GM18511 (cell line): ENCODE data around the gene ZNF516.

Experiments used
- ATAC-seq: cut with Tn5 transposase; IDR thresholded peaks from one replicate; pipeline ENCODE4 v1.9.1; 2021; ENCODE audit warnings: mild to moderate bottlenecking, moderate library complexity; ENCODE audit not compliant: unreplicated experiment

ZNF516 gene

DNA sequence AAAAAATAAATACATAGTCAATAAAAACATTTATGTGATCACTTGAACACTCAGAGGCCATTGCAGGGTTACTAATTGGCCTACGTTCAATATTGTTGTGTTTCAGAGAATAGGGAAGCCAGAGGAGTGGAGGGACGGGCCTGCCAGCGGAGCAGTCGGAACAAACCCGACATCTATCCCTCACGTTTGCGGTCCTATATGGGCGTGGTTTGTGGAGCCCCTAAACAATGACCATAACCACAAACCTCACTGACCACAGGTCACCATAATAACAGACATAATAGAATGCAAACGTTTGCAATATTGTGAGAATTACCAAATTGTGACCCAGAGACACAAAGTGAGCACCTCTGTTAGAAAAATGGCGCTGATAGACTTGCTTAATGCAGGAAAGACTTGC, 19.5 kb upstream of the ZNF516 start:
- ATAC-seq: no peak

DNA sequence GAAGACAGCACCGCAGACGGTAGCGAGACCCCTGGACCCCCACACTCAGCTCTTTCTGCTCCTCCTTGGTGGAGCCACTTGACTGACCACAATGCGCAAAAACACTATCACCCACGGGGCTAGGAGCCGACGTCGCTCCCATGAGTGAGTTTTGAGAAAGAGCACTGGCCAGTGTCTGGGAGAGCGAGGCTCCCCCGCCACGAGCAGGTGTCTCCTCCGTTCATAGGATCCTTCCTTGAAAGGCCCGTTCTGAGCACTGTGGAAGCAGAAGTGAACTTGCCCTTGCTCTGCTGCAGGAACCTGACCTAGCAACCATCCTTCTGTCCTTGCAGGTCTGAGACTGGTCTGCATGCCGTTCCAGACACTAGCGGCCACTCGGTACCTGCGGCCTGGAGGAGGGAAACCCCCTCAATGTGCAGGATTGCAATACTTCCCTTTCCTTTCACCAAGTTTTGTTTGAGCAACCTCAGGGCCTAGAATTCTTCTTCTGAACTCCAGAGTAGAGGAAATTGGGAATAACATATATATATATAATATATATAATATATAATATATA, 12.9 kb upstream of the ZNF516 start:
- ATAC-seq: no peak

DNA sequence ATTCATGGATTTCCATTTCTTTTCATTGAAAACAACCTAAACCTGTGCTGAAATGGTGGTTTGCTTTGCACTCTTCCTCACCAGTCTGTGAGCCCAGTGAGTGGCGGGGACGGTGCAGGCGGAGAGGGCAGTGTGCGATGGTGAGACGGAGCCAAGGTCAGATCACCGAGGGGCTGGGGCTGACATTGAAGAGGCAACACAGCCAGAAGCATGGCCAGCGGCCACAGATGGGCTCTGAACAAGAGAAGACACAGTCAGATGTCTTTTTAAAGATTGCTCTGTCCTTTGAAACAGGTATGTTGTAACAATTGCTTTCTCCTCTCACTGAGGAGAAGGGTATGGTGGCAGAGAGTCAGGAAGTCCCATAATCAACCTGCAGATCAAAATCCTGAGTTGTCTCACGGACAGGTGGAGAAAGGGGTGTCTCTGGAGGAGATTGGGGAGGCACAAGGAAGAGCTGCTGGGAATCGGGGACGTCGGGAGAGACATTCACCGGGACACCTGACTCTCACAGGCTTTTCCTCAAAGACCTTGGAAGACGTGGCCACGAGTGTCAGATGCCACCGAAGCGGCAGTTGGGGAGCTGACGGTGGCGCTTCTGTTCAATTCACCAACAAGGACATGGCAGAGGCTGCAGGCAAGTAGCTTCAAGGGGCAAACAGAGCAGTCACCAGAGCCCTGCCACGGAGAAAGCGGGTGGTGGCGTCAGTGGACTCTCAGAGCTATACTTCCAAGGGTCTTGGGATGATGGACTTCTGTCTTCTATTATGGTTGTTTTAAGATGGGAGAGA, 12.1 kb upstream of the ZNF516 start:
- no peak for ATAC-seq

DNA sequence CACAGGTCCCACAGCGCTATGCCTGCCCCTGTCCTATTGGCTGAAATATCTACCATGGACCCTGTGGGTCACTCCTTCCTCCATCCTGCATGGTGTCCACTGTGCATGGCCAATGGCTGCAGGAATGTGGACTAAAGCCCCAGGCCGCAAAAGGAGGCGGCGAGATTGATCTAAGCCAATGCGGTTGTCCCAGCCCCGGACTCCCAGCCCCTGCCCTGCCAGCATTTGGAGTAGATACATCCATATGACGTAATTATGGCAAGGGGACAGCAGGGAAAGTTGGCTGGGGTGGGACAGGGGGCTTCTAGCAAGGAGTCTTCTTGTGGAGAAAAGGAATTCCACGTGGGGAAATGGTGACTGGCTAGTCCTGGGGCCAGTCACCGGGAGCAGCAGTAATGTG, 11.4 kb upstream of the ZNF516 start:
- ATAC-seq: no peak

DNA sequence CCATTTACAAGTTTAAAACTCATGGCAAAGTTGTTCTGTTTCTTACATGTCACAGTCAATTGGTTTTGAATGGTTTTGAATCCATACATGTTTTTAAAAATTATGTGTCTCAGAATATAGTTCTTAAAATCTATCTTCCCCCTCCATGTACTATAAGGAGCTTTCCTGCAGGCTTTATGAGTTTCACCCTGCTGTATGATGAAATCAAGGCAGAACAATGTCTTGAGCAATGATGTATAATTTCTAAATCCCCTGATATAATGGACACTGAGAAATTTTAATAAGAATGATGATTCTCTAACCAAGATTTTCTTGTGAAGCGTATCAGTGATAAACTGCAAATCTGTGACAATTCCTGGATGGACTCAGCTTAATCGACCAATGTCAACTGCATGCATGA, 10.6 kb upstream of the ZNF516 start:
- no peak for ATAC-seq

DNA sequence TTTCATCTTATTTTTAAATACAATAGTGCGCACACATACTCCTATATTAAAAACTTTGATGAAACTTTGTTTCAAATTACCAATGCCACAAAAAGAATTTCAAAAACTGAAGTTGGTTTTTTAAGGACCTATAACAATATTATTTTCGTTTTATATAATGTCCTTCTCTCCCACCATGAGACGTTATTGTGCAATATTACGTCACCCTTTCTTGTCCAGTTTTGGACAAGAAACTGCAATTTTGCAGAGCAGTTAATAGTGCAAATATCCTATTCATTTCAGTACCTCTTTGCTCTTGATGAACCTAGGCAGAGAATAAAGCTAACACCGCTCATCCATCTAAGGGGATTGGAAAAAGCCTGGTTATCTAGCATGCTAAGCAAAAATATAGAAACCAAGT, 9.7 kb upstream of the ZNF516 start:
- no peak for ATAC-seq

DNA sequence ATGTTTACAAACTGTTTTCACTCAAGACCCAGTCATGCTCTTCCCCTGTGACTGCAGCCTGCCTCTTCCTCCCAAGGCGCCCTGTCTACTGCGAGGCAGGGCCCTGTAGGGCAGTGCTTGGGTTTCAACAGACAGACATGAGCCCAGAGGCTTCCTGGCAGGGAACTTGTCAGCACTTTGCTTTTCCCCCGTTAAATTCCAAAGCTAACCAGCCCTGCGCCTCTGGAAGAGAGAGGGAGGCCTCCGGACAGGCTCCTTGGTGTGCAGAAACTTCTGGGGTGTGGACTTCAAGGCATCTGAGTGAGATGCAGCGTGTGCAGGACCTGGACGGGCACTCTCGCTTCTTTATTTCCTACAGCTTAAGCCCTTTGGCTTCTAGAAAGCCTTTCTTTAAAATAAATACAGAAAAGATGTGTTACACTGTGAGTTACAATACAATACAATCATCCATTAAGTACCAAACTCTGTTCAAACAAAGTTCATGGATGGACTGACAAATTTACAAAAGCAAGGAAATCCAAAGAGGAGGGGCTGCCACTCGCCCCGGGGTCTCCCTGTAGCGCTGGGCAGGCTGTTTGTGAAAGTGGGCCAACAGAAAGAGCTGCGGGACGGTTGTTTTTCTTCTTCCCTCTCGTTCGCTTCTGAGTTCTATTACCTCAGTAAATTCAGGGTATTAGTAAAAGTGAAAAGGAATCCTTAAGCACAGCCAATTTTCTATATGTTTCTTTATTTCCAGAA, 8.8 kb upstream of the ZNF516 start:
- ATAC-seq: no peak

DNA sequence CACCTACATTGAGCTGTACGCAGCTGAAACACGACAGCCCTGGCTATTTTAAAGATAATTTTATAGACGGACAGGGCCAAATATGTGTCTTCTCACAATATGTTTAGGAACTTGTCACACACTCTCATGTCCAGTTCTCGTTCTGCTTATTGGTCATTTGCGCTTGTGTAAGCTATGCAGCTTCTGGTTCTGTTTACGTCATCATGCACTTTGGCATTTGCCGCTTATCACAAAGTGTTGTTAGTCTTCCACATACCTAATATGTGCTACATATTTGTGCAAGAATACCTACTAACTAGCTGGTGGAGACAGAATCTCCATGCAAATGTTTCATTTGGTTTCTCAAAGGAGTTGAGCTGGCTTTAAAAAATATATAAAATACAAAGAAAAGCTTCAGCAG, 7.5 kb upstream of the ZNF516 start:
- ATAC-seq: no peak

DNA sequence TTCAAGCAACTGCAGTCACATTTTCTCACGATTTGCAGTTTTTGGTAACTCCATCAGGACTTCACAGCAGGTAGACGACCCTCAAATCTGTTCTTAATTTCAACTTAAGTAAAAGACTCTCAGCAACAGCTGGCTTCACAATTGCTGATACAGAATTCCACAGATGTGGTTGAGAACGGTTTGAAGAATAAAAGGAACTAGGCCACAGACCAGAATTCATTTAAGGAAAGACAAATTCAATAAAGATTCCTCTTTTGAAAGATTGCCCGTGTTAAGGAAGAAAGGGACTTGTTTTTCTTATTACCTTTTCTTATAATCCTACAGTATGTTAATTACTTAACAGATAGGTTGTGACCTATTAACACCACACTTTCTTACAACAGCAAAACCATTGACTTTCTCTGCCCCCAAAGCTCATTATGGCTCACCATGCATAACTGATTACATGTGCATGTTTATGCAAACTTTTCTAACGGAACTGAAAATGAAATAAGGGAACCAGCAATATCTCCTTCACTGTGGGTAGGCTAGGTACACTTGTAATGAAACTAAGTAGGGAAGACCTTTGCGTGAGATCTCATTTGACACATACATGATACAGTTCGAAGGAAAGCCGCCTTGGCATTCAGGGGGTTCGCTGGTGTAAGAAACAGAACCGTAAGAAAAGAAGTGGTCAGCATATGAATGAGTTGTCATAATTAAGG, 4.7 kb upstream of the ZNF516 start:
- ATAC-seq: peak; percentile 90

DNA sequence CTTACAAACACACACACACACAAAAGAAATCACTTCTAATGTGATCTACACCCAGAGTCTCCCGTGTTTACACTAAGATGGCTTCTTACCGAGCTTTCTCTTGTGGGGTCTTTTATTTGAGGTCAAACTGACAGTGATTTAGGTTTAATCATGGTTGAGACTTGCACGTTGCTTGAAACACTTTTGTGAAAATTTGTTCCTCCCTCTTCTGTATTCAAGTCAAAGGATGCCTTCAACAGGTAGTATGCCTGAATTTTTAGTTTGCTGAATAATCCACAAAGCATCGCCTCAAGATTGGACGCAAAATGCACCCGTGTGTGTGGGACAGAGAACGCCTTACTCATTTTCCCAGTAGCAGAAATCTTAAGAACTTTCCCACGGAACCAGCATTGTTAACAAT, 4.0 kb upstream of the ZNF516 start:
- no peak for ATAC-seq

DNA sequence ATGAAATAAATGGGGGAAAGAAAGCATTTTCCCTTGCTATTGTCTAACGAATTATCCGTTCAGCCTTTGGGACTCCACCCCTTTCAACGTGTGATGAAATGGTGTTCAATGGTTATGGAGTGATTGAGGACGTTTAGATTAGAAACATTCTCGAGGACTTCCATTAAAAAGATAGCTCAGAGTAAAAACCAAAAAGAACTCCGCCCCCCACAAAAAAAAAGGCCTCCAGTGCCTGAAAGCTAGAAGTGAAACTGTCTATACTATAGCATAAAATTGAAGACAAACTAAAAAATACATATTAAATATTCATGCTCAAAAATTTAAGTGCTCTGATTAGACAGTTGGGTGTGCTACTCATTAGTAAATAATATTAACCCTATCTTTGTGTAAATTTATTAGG, 3.0 kb upstream of the ZNF516 start:
- ATAC-seq: no peak

DNA sequence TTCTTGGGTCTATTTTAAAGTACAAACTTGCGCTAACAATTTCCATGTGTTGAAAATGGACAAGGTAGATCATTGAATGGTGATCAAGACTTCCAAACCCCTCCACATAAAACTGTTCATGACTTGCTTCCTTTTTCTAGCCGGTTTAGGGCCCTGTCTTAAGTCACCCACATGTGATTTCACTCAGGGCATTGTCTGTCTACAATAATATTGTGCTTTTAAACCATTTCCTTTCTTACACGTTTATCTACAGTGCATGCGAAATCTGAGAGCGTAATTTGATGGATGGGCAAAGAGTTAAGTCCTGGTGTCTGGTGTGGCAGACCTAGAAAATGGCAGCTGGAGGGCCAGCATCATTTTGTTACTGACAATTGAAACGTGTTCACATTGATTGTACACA, 2.0 kb upstream of the ZNF516 start:
- no peak for ATAC-seq

DNA sequence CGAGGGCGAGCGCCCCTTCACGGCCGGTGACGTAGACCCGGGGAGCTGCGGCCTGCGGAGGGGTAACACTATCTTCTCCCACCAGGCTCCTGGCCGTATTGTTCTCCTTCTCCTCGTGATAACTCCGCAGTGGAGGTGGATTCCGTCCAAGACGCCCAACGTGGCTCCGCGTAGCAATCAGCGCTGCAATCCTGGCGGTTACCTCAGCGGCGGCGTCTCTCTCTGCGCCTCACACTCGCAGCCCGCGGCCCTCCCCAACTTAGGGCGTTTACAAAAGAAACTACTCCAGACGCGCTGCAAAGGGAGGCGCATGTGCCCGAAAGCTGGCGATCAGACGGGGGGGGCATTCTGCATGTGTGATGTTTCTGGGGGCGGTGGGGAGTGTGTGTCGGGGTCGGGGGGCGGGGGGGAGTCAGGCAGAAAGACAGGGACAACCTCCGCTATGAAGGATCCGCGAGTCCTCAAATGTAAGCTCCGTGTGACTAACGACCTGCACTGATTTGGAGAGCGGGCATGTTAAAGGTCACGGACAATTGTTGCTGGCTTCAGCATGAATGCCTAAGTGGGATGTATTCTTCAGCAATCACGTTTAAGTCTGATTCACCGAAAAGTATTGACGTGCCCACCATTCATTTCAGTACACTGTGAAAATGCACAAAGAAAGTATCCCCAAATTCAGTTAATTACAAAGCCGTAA, 1.3 kb upstream of the ZNF516 start:
- ATAC-seq: no peak

DNA sequence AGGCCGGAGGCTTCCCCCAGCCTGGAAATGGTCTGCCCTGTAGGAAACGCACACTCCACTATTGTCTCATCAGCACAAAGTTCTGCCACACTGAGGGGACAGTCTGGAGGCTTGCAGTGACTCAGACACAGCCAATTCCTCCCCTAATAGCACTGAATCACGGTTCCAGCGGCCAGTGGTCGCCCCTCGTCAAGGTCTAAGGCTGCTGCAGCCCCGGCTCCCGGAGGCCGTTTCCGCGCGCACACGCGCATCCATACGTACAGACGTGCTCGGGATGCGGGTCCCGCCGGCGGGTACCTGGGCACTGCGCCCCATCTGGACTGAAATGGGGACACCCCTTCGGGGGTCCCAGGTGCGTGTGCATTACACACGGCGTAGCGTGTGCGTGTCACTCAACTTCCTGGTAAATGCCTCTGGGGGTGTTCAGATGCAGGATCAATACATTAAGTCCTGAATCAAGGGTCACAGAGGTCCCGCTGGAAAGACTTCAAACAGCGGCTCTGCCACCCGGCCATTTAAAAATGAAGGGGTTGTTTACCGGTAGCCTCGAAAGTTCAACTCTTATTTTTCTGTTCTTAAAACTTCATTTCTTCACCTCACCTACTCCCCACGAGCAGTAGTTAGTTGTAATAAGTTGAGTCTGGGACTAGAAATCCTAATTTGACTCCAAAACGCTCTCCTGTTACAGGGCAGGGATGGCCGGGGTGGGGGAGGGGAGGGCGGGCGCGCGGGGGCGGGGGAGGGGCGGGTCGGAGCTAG, 572 bp upstream of the ZNF516 start:
- peak; percentile 13 for ATAC-seq

DNA sequence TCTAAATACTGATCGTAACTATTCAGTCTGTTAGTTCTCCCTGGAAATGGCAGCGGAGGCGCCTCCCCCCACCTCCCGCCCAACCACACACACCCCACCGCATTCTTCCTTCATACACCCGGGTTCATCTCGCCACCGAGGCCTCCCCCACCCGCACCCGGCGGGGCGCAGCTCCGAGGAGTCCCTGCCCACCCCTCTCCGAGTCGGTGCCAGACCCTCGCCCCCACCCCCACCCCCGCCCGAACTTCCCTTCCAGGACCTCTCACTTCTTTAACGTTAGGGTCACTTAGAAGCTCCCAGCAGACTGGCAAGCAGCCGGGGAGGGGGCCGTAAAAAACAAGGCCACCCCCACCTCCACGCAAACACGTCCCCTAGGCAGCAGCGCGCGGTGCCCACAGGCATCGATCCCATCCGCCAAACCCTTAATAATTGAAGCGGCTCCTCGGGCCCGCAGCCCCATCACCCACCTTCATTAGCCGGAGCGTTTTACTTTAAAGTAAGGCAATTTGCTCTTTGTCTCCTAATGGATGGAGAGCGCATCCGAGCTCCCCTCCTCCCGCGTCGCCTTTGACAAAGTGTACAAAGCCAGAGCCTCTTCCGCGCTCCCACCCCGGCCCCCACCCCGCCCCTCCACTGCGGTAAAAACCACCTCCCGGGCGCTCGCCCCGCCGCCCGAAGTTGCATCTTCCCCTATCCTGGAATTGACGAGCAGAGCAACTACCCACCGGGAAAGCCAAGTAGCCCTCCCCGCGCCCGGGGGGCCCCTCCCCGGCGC, 624 bp downstream of the ZNF516 start:
- ATAC-seq: no peak

DNA sequence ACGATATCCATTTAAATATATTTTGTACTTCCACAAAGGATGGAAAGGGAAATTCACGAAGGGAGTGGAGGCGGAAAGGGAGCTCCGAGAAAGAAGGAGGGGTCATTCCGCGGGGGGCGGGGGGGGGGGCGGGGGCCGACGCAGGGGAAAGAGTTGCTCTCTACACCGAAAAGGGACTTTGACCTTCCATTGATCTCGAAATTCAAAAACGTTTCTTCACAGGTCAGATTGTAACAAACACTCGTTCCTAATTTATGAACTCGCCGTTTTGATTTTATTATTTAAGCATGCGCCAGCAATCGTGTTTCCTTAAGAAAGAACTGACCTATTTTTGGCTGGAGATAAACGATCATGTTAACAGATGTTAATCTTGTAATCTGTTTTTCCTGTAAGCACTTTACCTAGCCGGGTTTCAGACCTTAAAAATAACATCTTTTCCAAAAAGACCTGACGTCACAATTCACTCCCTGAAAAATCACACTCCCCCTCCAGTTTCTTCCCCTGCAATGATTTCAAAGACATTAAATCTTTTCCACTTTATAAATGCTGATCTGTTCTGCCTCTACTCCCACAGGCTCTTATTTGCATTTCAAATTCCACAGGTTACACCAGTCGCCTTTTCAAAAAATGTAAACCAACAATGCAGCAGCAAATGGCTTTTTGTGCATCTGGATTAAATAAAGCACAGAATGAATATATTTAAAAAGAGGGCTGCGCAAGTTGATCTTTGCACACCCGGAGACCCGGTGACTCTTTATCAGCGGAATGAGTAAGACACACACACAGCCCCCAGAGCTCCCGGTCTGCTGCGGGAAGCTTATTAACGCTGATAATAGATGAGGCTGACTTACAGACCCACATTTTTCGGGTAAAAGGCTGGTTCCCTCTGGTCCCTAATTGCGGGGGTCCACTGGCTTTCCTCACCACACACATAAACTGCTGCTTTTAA, 1.6 kb downstream of the ZNF516 start:
- ATAC-seq: peak; percentile 9

DNA sequence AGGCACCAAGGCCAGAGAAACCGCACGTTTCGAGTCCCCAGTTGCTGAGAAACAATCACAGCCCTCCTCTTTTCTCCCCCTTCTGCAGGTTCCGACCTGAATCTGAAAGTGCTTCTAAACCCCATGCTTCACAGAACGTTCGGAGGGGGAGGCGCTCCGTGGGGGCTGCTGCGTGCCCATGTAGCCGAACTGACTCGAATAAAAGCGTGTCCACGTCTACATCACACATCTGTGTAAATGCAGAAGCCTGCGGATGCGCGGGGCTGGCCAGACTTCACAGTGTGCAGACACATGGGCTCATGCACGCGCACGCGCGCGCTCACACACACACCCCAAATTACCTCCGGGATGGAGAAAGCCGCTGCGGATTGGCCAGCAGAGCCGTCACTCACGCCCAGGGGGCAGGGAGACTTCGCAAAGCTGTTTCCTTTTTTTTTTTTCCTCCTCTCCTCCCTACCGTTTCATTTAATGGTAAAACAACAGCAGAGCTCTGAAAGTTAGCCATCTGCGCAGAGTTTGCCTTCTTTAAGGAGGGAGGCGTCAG, 2.3 kb downstream of the ZNF516 start:
- ATAC-seq: peak; percentile 65
